Parathyroid adenoma (tissue), 2 donors: ENCODE results near the gene PIGC.
"Not testable (repeated sequence)": the region's sequence is repeated elsewhere in the genome, so short reads cannot be mapped to it uniquely, and the experiment has no call there.

Experiments
- H2AFZ ChIP-seq: fragments of 300-600 bp; sonication (generic); one replicate; pipeline ENCODE4 v1.7.0; 2017; ENCODE audit warnings: antibody characterized with exemption, mild to moderate bottlenecking
- H3K27ac ChIP-seq: fragments of 300-600 bp; sonication (generic); one replicate; pipeline ENCODE4 v1.7.0; 2017
- H3K27me3 ChIP-seq: fragments of 300-600 bp; sonication (generic); one replicate; pipeline ENCODE4 v1.7.0; 2017; ENCODE audit warnings: low read length; ENCODE audit not compliant: control insufficient read depth, insufficient read depth
- H3K36me3 ChIP-seq: fragments of 300-600 bp; sonication (generic); one replicate; pipeline ENCODE4 v1.7.0; 2017; ENCODE audit warnings: low read length; ENCODE audit not compliant: control insufficient read depth, insufficient read depth
- H3K4me1 ChIP-seq: fragments of 300-600 bp; sonication (generic); one replicate; pipeline ENCODE4 v1.7.0; 2017; ENCODE audit warnings: control low read depth
- H3K4me2 ChIP-seq: fragments of 300-600 bp; sonication (generic); one replicate; pipeline ENCODE4 v1.7.0; 2017; ENCODE audit warnings: low read length
- H3K4me3 ChIP-seq: fragments of 300-600 bp; sonication (generic); one replicate; pipeline ENCODE4 v1.7.0; 2017; ENCODE audit warnings: low read depth, low read length
- H3K79me2 ChIP-seq: fragments of 300-600 bp; sonication (generic); one replicate; pipeline ENCODE4 v1.7.0; 2017; ENCODE audit warnings: control low read depth
- H3K9ac ChIP-seq: fragments of 300-600 bp; sonication (generic); one replicate; pipeline ENCODE4 v1.7.0; 2017; ENCODE audit warnings: mild to moderate bottlenecking
- H3K9me3 ChIP-seq: fragments of 300-600 bp; sonication (generic); one replicate; pipeline ENCODE4 v1.7.0; 2017; ENCODE audit warnings: low read length; ENCODE audit not compliant: control insufficient read depth
- TF ChIP-seq, protein P1 (sequence below): fragments of 300-600 bp; sonication (generic); IDR thresholded peaks from one replicate; pipeline ENCODE4 v1.7.0; 2017; ENCODE audit warnings: antibody characterized with exemption, mild to moderate bottlenecking
- donor health status: primary hyperparathyroidism.

The PIGC gene

DNA sequence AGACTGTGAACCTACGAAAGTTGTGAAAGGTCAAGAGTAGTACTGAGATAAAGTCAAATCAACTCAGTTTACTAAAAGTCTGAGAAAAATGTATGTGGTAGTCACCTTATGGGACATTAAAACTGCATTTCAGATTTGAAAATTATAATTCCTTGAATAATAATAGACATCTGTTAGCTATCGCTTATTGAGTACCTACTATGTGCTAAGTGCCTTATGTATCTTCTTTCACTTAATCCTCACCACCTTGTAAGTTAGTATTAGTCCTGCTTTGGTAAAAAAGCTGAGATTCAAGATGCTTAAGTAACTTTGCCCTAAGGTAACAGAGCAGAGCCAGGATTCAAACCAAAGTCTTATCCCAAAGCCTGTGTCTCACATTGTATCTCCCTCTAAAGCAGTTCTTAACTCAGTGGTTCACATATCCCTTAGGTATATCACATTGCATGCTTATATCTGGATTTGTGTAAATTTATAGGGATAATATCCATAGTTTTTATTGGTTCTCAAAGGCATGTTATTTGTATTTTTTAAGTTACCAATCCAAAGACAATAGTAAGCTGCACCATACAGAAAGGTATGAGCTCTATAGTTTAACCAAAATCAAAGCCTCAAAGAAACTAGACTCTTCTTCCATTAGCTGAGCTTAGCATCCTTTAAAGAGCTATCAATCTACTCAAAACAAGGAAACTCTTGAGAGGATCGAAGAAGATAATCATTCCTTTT is 865 bp downstream of the PIGC start:
- Histone ChIP-seq H3K4me2 (peak overlapping the region; percentile 87), H3K27me3 (no peaks in the 10 kb centered on the region), H3K9ac (no peak overlapping the region), H3K36me3 (no peaks in the 10 kb centered on the region), H3K79me2 (peaks cover 4% of the 10 kb centered on the region), H3K4me3 (peak overlapping the region; percentile 85), H3K9me3 (no peaks in the 10 kb centered on the region), H3K4me1 (peaks cover 3% of the 10 kb centered on the region), H3K27ac (peak overlapping the region; percentile 27), H2AFZ (peak overlapping the region; percentile 77)
- TF ChIP-seq, protein P1, sequence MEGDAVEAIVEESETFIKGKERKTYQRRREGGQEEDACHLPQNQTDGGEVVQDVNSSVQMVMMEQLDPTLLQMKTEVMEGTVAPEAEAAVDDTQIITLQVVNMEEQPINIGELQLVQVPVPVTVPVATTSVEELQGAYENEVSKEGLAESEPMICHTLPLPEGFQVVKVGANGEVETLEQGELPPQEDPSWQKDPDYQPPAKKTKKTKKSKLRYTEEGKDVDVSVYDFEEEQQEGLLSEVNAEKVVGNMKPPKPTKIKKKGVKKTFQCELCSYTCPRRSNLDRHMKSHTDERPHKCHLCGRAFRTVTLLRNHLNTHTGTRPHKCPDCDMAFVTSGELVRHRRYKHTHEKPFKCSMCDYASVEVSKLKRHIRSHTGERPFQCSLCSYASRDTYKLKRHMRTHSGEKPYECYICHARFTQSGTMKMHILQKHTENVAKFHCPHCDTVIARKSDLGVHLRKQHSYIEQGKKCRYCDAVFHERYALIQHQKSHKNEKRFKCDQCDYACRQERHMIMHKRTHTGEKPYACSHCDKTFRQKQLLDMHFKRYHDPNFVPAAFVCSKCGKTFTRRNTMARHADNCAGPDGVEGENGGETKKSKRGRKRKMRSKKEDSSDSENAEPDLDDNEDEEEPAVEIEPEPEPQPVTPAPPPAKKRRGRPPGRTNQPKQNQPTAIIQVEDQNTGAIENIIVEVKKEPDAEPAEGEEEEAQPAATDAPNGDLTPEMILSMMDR: no peak

DNA sequence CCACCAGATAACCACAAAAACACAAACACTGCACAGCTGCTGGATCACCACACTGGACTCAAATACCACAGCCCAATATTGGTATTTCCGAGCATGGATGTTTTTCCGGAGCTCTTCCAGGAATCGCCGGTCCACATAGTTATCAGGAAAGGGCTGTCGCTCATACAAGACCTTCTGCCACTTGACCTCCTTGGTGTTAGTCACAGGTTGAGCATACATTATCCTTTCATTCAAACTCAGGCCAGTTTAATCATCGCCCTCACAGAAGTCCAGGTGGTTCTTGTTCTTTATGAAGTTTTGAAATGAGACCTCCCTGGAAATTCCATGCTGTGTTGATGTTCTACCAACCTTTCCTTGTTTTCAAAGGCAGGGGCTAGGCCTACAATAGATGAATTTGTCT is 1.5 kb downstream of the PIGC start:
- Histone ChIP-seq H2AFZ (no peak overlapping the region), H3K4me3 (no peak overlapping the region), H3K27ac (no peak overlapping the region), H3K4me2 (no peak overlapping the region), H3K36me3 (no peaks in the 10 kb centered on the region), H3K79me2 (peaks cover 4% of the 10 kb centered on the region), H3K27me3 (no peaks in the 10 kb centered on the region), H3K9me3 (no peaks in the 10 kb centered on the region), H3K4me1 (peaks cover 3% of the 10 kb centered on the region), H3K9ac (no peak overlapping the region)
- TF ChIP-seq, protein P1: no peak

DNA sequence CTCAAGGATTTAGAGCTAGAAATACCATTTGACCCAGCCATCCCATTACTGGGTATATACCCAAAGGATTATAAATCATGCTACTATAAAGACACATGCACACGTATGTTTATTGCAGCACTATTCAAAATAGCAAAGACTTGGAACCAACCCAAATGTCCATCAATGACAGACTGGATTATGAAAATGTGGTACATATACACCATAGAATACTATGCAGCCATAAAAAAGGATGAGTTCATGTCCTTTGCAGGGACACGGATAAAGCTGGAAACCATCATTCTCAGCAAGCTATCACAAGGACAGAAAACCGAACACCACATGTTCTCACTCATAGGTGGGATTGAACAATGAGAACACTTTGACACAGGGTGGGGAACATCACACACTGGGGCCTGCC is 6.7 kb downstream of the PIGC start:
- not testable (repeated sequence) for H3K79me2 ChIP-seq, H3K27me3 ChIP-seq, H2AFZ ChIP-seq, H3K9me3 ChIP-seq, H3K36me3 ChIP-seq, H3K27ac ChIP-seq, H3K4me2 ChIP-seq, H3K4me3 ChIP-seq, H3K4me1 ChIP-seq, H3K9ac ChIP-seq

DNA sequence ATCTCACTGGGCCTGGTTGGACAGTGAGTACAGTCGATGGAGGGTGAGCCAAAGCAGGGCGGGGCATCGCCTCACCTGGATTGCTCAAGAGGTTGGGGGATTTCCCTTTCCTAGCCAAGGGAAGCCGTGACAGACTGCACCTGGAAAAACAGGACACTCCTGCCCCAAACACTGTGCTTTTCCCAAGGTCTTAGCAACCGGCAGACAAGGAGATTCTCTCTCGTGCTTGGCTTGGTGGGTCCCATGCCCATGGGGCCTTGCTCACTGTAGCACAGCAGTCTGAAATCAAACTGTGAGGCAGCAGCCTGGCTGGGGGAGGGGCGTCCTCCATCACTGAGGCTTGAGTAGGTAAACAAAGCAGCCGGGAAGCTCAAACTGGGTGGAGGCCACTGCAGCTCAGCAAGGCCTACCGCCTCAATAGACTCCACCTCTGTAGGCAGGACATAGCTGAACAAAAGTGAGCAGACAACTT is 12.1 kb downstream of the PIGC start:
- H3K36me3 ChIP-seq: no peaks in the 10 kb centered on the region
- H2AFZ ChIP-seq: no peak overlapping the region
- no peaks in the 10 kb centered on the region for H3K27me3 ChIP-seq
- TF ChIP-seq, protein P1: no peak
- H3K79me2 ChIP-seq: peaks cover 2% of the 10 kb centered on the region
- H3K27ac ChIP-seq: no peak overlapping the region
- H3K9me3 ChIP-seq: no peaks in the 10 kb centered on the region
- H3K9ac ChIP-seq: no peak overlapping the region
- H3K4me2 ChIP-seq: no peak overlapping the region
- H3K4me3 ChIP-seq: no peak overlapping the region
- H3K4me1 ChIP-seq: no peaks in the 10 kb centered on the region

DNA sequence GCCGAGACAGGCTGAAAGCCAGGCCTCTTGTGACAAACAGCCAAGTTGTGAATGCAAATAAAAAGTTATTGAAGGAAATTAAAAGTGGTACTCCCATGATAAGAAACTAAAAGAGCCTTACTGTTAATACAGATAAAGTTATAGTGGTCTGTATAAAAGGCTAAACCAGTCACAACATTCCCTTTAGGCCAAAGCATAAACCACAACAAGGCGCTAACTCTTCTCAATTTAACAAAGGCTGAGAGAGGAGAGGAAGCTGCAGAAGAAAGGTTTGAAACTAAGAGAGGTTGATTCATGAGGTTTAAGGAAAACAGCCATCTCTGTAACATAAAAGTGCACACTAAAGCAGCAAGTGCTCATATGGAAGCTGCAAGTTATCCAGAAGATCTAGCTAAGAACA is 12.7 kb downstream of the PIGC start:
- no peak overlapping the region for H3K4me3 ChIP-seq
- TF ChIP-seq, protein P1: no peak
- no peak overlapping the region for H3K4me2 ChIP-seq
- H3K9ac ChIP-seq: no peak overlapping the region
- no peaks in the 10 kb centered on the region for H3K36me3 ChIP-seq
- no peak overlapping the region for H3K27ac ChIP-seq
- no peaks in the 10 kb centered on the region for H3K27me3 ChIP-seq
- H3K79me2 ChIP-seq: peaks cover 2% of the 10 kb centered on the region
- no peaks in the 10 kb centered on the region for H3K4me1 ChIP-seq
- H3K9me3 ChIP-seq: no peaks in the 10 kb centered on the region
- no peak overlapping the region for H2AFZ ChIP-seq
